HuH-7 (cell line): ENCODE data around the gene NGFR.

Experiments
- DNase-seq: peaks from one replicate; pipeline ENCODE4 v3.0.0; 2011; ENCODE audit warnings: low spot score

Gene NGFR, protein sequence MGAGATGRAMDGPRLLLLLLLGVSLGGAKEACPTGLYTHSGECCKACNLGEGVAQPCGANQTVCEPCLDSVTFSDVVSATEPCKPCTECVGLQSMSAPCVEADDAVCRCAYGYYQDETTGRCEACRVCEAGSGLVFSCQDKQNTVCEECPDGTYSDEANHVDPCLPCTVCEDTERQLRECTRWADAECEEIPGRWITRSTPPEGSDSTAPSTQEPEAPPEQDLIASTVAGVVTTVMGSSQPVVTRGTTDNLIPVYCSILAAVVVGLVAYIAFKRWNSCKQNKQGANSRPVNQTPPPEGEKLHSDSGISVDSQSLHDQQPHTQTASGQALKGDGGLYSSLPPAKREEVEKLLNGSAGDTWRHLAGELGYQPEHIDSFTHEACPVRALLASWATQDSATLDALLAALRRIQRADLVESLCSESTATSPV

DNA sequence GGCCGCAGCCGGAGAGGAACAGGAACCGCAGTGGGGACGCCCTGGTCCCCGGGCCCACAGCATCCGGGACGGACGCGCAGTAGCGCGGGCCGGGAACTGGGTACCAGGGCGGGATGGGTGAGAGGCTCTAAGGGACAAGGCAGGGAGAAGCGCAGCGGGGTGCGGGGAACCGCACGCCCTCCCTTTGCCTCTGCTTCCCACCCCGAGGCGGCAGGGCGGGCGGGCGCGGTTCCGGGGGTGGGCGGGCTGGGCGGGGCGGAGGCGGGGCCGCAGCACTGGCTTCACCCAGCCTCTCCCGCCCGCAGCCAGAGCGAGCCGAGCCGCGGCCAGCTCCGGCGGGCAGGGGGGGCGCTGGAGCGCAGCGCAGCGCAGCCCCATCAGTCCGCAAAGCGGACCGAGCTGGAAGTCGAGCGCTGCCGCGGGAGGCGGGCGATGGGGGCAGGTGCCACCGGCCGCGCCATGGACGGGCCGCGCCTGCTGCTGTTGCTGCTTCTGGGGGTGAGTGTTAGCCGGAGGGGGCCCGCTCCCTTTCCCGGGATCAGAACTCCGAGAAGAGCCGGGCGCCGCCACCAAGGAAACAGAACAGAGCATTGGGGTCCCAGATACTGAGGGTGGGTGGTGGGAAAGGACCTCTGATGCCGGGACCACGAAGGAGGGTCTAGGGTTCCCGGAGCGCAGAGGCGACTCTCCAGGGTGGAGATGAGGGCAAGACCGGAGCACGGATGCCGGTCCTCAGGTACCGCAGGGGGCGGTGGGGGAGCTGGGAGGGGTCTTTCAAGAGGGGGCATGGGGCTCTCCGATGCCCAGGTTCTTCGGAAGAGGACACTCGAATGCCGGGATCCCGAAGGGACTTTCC is at the start of gene NGFR:
NGFR (plus strand) TSS at position 308 of the 856 bp plus-strand sequence; CDS start at position 433, 125 bp downstream.
- DNase-seq: peak; percentile 74

DNA sequence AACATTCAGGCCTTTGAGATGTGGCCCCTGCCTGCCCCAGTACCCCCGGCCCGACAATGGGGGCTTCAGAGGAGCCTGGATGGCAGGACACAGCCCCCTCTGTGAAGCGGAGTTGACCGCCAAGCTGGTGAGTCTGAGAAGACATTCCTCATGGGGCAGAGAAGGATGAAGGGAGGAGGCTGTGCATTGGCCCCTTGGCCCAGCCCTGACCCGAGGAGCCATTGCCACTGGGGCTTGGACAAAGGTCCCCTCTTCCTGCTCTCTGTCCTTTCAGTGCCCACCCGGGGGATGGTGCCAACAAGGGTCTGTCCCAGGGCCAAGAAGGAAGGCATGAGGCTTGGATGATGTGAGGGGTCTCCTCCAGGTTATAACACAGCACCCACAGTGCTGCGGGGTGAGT is 49.5 kb upstream of the NGFR start:
- no peak for DNase-seq

DNA sequence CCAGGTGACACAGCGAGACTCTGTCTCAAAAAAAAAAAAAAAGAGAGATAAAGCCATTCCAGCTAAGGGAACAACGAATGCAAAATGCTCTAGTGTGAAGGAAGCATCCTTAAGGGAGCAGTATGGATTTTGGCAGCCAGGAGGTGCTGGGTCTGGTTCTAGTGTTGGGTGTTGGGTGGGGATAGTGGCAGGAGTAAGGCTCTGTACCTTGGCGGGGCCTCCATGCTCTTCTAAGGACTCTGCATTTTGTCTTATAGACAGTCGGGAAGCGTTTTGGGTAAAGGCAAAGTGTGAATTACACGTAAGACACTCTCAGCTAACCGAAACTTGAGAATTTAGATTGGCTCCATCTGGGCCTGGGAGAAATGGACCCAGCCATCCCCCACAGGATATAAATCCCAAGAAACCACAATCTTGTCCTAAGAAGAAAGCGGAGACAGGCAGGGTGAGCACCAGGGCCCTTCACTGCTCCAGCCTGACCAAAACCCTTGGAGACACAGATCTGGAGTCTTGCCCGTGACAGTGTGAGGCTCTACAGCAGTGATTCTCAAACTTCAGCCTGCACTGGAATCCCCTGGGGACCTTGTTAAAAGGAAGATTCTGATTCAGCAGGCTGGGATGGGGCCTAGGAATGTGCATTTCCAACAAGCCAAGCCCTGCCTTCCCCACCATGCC is 47.3 kb upstream of the NGFR start:
- DNase-seq: no peak

DNA sequence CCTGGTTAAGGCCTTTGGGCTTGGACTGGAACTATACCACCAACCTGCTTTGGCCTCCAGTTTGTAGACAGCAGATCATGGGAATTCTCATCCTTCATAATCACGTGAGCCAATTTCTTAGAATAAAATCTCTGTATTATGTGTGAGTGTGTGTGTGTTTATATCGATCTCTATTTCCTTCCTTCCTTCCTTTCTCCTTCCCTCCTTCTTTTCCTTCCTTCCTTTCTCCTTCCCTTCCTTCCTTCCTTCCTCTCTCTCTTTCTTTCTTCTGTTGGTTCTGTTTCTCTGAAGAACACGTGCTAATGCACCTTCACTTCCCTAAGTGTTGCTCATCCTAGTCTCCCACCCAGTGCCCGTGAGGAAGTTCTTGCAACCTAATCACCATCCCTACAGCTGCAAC is 44.9 kb upstream of the NGFR start:
- DNase-seq: no peak

- no peak for DNase-seq
Observed at GRCh38 chr17:49450735-49451134, 44.4 kb upstream of the NGFR start.

GRCh38 chr17:49452201-49452600 is 42.9 kb upstream of the NGFR start:
- no peak for DNase-seq

DNA sequence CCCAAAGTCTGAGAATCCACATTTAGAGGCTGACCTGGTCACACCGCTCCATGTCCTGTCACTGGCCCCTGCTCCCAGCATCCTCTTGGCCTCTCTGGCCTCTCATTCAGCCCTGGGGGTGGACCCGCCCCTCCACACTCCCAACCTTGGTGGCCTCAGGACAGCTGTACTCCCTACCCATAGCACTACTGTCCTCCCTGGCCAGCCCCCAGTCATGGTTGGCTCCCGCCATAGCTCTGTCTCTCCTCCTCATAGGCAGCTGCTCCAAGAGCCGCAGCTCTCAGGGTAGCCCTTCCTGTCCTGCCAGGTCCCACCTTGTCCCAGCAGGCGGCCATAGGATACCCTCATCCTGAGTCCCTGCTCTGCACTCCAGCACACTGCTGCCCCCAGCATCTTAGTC is 42.4 kb upstream of the NGFR start:
- DNase-seq: no peak

- no peak for DNase-seq
Observed at GRCh38 chr17:49454050-49454449, 41.0 kb upstream of the NGFR start.

- no peak for DNase-seq
Observed at GRCh38 chr17:49455272-49455861, 39.7 kb upstream of the NGFR start.

- no peak for DNase-seq
Observed at GRCh38 chr17:49456183-49456965, 38.7 kb upstream of the NGFR start.

- no peak for DNase-seq
Observed at GRCh38 chr17:49457564-49458535, 37.2 kb upstream of the NGFR start.

DNA sequence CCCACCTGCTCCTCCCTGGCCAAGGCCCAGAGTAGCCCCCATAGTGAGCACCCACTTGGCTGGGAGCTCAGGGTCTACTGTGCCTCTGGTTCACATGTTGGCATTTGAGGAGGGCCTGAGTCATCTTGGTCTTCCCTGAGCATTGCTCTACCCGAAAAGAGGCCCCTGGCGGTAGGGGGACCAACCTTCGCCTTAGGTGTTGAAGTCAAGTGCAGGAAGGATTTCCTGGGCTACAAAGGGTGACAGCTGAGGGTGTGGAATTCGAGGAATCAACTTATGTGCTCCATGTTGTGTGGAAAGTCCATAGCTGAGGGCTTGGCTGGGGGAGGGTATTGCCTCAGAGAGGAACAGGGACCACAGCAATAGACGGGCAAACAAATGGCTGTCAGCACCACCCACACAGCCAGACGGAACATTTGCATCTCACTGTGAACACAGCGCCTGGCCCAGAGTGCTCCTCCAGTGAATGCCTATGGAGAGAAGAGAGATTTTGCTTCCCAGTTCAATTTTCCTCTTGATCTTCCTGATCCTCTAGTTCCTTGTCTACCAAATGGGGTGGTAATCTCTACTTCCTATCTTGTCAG is 35.6 kb upstream of the NGFR start:
- DNase-seq: no peak

DNA sequence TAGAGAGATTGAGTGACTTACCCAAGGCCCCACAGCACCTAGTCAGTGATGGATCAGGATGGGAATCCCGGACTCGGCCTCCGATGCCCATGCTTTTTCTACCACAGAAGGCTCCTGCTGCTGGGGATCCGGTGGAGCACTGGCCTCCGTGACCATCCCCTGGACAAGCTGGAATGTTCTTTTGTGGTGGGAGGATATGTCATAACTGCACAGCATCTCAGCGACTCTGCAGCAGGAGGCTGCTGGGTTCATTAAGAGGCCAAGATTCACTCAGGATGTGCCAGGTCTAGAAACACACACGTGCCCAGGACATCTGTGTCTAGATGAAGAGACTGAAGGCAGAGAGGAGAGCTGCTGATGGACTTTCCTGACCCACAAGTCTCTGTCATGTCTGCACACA is 34.7 kb upstream of the NGFR start:
- DNase-seq: no peak

GRCh38 chr17:49461580-49461979 is 33.5 kb upstream of the NGFR start:
- DNase-seq: no peak

GRCh38 chr17:49464049-49464448 is 31.0 kb upstream of the NGFR start:
- no peak for DNase-seq

DNA sequence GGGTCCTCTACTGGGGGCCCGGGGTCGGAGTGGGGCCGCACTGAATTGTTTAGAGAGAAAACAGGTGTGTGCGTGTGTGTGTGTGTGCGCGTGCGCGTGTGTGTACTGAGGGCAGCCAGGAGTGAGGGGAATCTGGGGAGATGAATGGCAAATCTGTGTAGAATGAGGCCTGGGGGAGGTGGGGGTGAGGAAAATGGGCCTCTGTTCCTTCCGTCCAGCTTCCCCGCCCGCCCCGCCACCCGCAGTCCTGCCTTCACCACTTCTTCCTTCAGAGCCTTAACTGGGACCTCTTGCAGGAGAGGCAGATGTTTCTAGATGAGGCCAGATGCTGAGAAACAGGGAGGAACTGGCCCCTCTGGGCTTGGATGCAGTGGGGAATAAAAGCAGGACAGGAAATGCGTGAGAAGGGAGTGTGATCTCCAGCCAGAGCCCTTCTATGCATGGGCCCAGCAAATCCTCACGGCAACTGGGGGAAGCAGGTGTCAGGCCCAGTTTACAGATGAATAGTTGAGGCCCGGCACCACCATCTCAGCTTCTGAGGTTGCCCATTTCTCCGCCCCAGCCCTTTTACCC is 29.7 kb upstream of the NGFR start:
- DNase-seq: no peak

- DNase-seq: no peak
Observed at GRCh38 chr17:49466436-49466835, 28.7 kb upstream of the NGFR start.

- no peak for DNase-seq
Observed at GRCh38 chr17:49467175-49467574, 27.9 kb upstream of the NGFR start.

- DNase-seq: no peak
Observed at GRCh38 chr17:49468811-49469385, 26.2 kb upstream of the NGFR start.
